OCI-LY7 (cell line): Measurements from ENCODE around the gene PTGR2.

Source experiments
- CTCF ChIP-seq: fragments of 200-600 bp; sonication (generic); conservative IDR thresholded peaks from 2 replicates; pipeline ENCODE4 v1.5.1; 2014; ENCODE audit warnings: mild to moderate bottlenecking, antibody characterized with exemption, low read length, moderate library complexity, mixed read lengths
- EZH2phosphoT487 ChIP-seq: fragments of 200-600 bp; sonication (generic); IDR thresholded peaks from 2 replicates; pipeline ENCODE4 v1.6.1; 2018; ENCODE audit warnings: low read depth, borderline replicate concordance, mild to moderate bottlenecking, mixed run types, antibody characterized with exemption, low read length, moderate library complexity, mixed read lengths

- TF ChIP-seq CTCF (no peak), EZH2phosphoT487 (no peak)
These were observed 9.4 kb downstream of the PTGR2 start for GRCh38 chr14:73861073-73861472.
